Limb (tissue), 2 donors: ENCODE measurements around the gene RWDD3.
A peak's percentile ranks its signal among the peaks of the same experiment; 100 is the strongest.

Source experiments
- DNase-seq, 2 donors: peaks; one replicate each; pipeline ENCODE4 v3.0.0-alpha.2; 2016; ENCODE audit errors: extremely low spot score in 2 of 2

Gene RWDD3

GRCh38 chr1:95233737-95234500, at the start of gene RWDD3:
Gene RWDD3 (plus strand): TSS chr1:95234210. CDS start chr1:95234231, 21 bp downstream.
- DNase-seq, result peak; percentile 92 to 97

- no peak for DNase-seq
Measured at GRCh38 chr1:95186149-95186548, 47.9 kb upstream of the RWDD3 start.

- no peak for DNase-seq
Measured at GRCh38 chr1:95193591-95193990, 40.4 kb upstream of the RWDD3 start.

- no peak for DNase-seq
Measured at GRCh38 chr1:95195046-95195445, 39.0 kb upstream of the RWDD3 start.

GRCh38 chr1:95196017-95196416, 38.0 kb upstream of the RWDD3 start:
- DNase-seq, result no peak

GRCh38 chr1:95197616-95198252, 36.3 kb upstream of the RWDD3 start:
- peak in 1 of 2 donors; percentile 47 for DNase-seq

- no peak for DNase-seq
Measured at GRCh38 chr1:95201905-95202304, 32.1 kb upstream of the RWDD3 start.

GRCh38 chr1:95203908-95204437, 30.0 kb upstream of the RWDD3 start:
- DNase-seq, result no peak

GRCh38 chr1:95206514-95206913, 27.5 kb upstream of the RWDD3 start:
- DNase-seq, result no peak

GRCh38 chr1:95207223-95207935, 26.6 kb upstream of the RWDD3 start:
- DNase-seq, result no peak

- DNase-seq, result no peak
Measured at GRCh38 chr1:95208876-95209275, 25.1 kb upstream of the RWDD3 start.

- no peak for DNase-seq
Measured at GRCh38 chr1:95209291-95209690, 24.7 kb upstream of the RWDD3 start.

- no peak for DNase-seq
Measured at GRCh38 chr1:95216292-95216990, 17.6 kb upstream of the RWDD3 start.

- DNase-seq, result no peak
Measured at GRCh38 chr1:95217371-95217770, 16.6 kb upstream of the RWDD3 start.

GRCh38 chr1:95219407-95219806, 14.6 kb upstream of the RWDD3 start:
- no peak for DNase-seq

GRCh38 chr1:95221306-95221705, 12.7 kb upstream of the RWDD3 start:
- DNase-seq, result no peak

GRCh38 chr1:95222629-95223028, 11.4 kb upstream of the RWDD3 start:
- no peak for DNase-seq

- no peak for DNase-seq
Measured at GRCh38 chr1:95223110-95223509, 10.9 kb upstream of the RWDD3 start.

- DNase-seq, result no peak
Measured at GRCh38 chr1:95226781-95227660, 7.0 kb upstream of the RWDD3 start.

- DNase-seq, result no peak
Measured at GRCh38 chr1:95229037-95229436, 5.0 kb upstream of the RWDD3 start.

- DNase-seq, result no peak
Measured at GRCh38 chr1:95229706-95230105, 4.3 kb upstream of the RWDD3 start.
